ENCODE data around the gene FBXO21.

Gene FBXO21

GRCh38 chr12:117141097-117141898, 49.0 kb downstream of the FBXO21 start:
- in situ Hi-C loops (cut with HindIII; ENCODE audit: low sequenced_read_pairs), result no loop called here

DNA sequence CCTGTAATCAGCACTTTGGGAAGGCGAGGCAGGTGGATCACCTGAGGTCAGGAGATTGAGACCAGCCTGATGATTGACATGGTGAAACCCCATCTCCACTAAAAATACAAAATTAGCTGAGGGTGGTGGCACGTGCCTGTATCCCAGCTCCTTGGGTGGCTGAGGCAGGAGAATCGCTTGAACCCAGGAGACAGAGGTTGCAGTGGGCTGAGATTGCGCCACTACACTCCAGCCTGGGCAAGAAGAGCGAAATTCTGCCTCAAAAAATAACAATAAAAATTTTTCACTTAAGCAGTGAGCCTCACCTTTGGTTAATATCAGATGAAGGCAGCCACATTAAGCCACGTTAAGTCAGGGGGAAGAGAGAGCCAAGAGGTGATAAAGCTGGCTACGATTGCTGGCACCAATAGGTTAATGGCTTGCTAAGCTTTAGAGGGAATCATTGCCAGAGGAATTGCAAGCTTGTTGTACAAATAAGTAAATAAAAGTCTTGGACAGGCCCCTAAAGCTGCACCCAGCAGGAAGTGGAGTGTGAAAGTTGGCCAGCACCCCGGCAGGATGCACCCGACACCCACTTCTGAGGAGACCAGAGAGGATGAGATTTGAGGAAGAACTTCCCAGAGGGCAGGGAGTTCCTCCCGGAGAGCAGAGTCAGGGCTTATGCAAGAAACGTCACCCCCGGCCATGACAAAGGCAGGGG, 49.7 kb downstream of the FBXO21 start:
- in situ Hi-C loops (cut with HindIII; ENCODE audit: low sequenced_read_pairs), result no loop called here

- in situ Hi-C loops (cut with HindIII; ENCODE audit: low sequenced_read_pairs), result no loop called here
Measured at GRCh38 chr12:117139025-117139717, 51.1 kb downstream of the FBXO21 start.

GRCh38 chr12:117134721-117135120, 55.5 kb downstream of the FBXO21 start:
- in situ Hi-C loops (cut with HindIII; ENCODE audit: low sequenced_read_pairs), result no loop called here

DNA sequence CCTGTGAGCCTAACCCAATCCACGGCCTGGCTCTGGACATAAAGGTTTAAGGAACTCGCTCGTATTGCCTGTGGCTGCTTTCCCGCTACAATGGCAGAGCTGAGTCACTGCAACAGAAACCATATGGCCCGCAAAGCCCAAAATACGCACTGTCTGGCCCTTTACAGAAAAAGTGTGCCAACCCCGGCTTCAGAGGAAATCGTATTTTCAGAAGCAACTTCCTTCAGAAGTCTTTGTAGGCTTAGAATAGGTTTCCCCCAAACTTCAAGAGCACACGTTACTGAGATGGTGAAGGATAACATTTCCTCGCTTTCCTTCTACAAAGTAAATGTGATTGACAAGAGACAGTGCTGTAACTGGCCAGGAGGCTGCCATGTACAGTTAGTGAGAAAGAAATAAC, 56.2 kb downstream of the FBXO21 start:
- in situ Hi-C loops (cut with HindIII; ENCODE audit: low sequenced_read_pairs), result no loop called here

GRCh38 chr12:117130801-117131200, 59.5 kb downstream of the FBXO21 start:
- in situ Hi-C loops (cut with HindIII; ENCODE audit: low sequenced_read_pairs), result no loop called here

- in situ Hi-C loops (cut with HindIII; ENCODE audit: low sequenced_read_pairs), result no loop called here
Measured at GRCh38 chr12:117129391-117129790, 60.9 kb downstream of the FBXO21 start.

GRCh38 chr12:117127933-117128823, 62.1 kb downstream of the FBXO21 start:
- in situ Hi-C loops (cut with HindIII; ENCODE audit: low sequenced_read_pairs), result no loop called here

DNA sequence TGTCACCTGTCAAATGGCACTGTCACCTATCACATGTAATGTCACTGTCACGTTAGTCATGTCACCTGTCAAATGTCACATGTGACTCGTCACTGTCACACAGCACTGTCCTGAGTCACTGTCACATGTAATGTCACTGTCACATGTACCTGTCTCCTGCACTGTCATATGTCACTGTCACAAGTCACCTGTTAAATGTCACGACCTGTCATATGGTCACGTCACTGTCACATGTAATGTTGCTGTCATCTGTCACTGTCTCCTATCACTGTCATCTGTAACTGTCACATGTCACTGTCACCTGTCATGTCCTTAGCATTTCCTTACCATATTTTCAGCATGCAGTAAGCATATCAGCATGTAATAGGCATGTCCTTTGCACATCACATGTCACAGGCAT, 63.9 kb downstream of the FBXO21 start:
- in situ Hi-C loops (cut with HindIII; ENCODE audit: low sequenced_read_pairs), result no loop called here

DNA sequence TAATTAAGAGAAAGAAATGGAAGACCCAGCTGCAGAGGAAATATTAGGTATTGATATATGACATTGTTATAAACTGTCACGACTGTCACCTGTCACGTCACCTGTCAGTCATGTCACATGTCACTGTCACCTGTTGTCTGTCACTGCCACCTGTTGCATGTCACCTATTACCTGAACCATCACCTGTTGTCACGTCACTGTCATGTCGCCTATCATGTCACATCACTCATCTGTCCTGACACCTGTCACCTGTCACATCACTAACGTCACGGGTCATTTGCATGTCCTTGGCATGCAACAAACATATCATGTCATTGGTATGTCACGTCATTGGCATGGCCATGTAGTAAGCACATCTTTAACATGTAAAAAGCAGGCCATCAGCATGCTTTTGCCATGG, 64.5 kb downstream of the FBXO21 start:
- in situ Hi-C loops (cut with HindIII; ENCODE audit: low sequenced_read_pairs), result no loop called here

DNA sequence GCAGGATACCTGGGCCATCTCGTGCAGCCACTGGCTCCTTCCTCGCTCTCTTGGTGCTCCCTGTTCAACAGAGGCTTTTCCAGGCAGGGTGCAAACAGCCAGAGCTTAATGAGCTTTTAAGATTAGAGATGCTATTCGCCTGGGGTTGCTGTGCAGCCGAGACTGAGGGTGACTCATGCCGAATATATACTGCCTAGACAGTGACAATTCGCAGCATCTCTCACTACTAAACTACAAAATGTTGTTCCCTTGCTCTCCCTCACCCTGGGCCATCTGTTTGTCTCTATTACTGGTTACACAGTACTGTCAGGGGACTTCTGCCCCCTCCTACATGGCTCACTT, 65.0 kb downstream of the FBXO21 start:
- in situ Hi-C loops (cut with HindIII; ENCODE audit: low sequenced_read_pairs), result no loop called here

- in situ Hi-C loops (cut with HindIII; ENCODE audit: low sequenced_read_pairs), result no loop called here
Measured at GRCh38 chr12:117124421-117125271, 65.6 kb downstream of the FBXO21 start.

- in situ Hi-C loops (cut with HindIII; ENCODE audit: low sequenced_read_pairs), result no loop called here
Measured at GRCh38 chr12:117121441-117121840, 68.8 kb downstream of the FBXO21 start.

DNA sequence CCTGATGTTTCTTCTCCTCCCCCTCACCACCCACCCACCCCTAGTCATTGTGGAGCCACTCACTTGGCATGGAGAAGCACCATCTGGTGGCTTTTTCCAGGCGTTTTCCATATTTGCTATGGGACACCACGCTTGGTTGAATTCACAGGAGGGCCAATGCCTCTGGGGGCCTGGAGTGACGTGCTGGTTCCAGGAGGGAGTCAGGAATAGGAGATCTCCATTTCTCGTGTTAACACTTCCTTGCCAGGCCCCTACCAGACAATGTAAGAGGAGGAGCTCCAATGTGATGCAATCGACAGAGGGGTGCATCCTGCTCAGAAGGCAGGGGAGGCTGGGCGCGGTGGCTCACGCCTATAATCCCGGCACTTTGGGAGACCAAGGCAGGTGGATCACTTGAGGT, 69.5 kb downstream of the FBXO21 start:
- in situ Hi-C loops (cut with HindIII; ENCODE audit: low sequenced_read_pairs), result no loop called here

- in situ Hi-C loops (cut with HindIII; ENCODE audit: low sequenced_read_pairs), result no loop called here
Measured at GRCh38 chr12:117119592-117120198, 70.6 kb downstream of the FBXO21 start.

DNA sequence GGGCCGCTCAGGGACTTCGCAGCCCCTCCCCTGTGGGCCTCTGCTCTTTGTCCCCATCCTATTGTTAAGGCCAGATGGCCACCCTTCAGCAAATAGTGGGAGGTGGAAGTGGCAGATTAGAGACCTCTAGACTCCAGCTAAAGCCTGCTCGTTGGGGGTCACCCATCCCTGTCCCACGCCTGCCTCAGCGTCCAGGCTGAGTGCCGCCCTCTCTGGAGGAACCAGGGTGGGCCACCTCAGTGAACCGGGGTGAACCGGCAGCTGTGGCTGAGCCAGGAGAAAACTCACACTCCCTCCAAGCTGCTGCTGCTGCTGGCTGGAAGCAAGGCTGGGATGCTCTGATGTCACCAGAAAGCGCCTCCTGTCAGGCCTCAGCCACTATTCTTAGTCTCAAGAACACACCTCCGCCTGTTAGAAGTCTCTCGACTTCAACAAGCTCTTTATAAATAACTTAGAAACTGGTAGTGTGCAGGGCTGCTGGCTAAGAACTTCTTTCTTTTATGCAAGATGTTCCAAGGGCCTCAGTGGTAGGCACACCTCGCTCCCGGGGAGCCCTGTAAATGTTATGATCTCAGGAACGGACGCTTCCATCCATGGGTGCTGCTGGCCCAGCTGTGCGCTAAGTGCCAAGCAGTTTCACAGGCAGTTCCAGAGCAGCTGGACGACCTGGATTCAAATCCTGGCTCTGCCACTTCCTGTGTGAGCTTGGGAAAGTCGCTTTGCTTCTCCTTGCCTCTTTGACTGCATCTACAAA, 71.3 kb downstream of the FBXO21 start:
- in situ Hi-C loops (cut with HindIII; ENCODE audit: low sequenced_read_pairs), result no loop called here

- in situ Hi-C loops (cut with HindIII; ENCODE audit: low sequenced_read_pairs), result no loop called here
Measured at GRCh38 chr12:117114784-117115183, 75.5 kb downstream of the FBXO21 start.

DNA sequence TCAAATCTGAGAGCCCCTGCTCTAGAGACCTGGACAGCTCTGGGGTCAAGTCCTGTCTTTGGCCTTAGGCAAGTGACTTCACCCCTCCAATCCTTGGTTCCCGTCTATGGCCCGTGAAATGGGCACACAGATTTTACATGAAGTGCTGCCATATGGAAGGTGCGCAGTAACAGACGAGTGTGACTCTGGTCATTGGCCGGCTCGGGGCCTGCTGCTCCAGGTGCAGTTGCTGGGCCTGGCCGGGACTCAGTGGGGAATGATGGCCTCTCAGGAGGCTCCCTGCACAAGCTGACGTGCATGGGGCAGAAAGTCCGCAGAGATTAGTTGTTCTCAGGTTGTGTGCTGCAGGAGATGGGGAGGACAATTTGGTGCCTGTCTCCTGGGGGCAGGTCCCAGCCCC, 77.0 kb downstream of the FBXO21 start:
- in situ Hi-C loops (cut with HindIII; ENCODE audit: low sequenced_read_pairs), result no loop called here
